ENCODE results near the gene SF1.

Gene SF1

DNA sequence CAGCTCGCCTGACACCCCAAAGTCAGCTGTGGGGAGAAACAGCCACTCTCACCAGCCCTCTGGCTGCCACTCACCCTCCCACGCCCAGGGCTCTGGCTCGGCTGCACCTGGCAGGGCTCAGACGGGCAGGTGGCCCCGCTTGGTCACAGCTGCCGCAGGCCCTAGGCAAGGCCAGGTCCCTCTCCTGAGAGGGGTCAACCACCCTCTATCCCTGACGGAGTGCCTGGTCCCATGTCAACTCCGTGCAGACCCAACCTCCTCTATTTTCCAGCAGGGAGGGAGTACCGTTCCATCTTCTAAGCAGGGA is 22.8 kb upstream of the SF1 start:
- no peak for DNase-seq

- DNase-seq = no peak
Observed at GRCh38 chr11:64800303-64801157, 22.2 kb upstream of the SF1 start.

GRCh38 chr11:64799623-64800302 is 21.4 kb upstream of the SF1 start:
- DNase-seq = no peak

GRCh38 chr11:64799256-64799622 is 20.9 kb upstream of the SF1 start:
- no peak for DNase-seq

DNA sequence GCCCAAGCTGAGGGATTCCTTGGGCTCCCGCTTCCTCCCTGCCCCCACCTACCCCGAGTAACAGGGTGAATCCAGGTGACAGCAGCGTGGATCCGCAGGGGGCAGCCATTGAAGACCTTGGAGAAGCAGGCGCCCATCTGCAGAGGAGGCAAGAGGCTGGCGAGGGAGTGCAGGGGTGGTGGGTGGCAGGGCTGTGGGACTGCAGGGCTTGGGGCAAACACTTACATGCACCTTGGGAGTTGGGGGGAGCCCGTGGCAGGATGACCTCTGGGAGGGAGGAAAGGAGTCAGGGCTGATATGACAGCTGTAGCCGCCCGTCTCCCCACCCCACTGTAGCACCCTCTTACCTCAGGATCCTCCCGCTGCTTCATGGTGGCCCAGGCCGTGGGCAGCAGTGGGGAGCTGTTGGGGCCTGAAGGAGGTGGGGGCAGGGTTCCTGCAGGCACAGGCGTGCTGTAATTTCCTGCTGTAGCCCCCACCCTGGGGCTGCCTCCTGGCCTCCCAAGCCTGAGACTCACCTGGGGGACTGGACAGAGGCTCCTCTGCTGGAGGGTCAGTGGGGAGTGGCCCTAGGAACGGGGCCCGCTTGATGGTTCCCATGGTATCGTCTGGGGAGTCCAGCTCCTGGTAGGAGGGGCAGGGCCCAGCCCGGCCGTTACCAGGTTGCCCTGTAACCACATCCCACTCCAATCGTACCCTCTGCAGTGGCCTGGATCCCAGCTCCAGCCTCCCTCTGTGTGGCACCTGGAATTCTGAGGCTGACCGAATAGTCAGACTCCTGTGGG is 18.6 kb upstream of the SF1 start:
- no peak for DNase-seq

DNA sequence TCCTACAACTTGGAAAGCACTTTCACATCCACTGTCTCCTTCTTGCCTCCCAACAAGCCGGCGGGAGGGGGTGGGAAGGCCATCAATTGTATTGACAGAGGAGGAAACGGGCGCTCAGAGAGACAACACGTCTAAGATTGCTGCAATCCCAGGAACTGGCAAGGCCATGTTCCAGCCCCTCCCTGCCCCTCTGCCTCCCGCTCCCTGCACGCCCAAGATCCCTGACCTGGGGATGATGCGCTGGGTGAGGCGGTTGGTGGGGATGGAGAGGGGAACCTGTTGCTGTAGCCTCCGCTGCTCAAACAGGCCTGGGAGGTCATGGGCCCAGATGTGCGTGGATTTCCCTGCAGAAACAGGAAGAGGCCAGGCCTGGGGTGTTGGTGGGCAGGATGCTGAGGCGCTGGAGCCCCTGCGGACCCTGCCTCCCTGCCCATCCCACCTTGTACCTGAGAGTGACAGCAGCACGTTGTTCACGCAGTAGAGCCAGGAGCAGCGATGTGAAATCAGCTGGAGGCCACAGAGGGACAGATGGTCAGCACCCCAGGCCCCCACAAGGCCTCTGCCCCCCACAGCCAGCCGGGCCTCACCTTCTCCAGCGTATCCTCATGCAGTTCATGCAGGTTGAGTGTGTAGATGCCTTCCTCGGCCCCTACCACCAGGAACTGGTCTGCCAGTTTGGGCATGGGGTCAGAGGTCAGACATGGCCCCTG is 17.9 kb upstream of the SF1 start:
- DNase-seq = no peak

- no peak for DNase-seq
Observed at GRCh38 chr11:64794526-64794925, 16.2 kb upstream of the SF1 start.

DNA sequence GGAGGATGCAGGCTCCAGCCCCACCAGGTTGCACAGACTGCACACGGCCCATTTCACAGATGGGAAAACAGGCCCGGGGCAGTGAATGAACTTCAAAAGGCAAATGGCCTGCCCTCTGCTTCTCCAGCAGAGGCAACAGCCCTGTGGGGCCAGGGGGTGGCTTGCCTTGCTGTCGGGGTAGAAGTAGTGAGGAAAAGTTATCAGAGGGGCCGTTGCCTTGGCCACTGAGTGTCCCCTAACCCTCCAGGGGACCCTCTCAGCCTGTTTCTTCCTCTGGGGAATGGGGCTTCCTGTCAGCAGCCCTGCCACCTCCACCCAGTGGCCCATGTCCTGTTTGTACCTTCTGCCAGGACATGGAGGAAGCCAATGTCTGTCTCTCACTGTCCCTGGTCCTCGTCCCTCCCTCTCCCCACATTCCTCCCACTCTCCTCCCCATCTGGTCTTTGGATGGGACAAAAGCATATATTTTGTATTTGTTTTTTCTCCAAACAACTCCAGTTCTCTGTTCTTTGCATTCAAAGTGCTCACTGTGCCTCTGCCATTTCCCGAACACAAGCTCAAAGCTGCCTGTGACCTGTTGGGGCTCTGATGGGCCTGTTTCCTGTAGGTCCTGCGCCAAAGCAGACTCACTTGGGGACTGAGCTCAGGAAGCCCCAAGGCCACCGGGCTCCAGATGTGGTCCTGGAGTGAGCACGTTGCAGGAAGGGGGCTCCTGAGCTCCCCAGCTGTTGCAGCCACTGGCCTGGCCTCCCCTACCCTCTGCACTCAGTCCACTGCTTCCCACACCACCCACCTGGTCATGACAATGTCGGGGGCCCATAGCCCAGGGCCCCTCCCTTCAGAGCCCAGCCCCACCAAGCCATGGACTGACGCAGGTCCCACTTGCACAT is 15.2 kb upstream of the SF1 start:
- no peak for DNase-seq

- DNase-seq = no peak
Observed at GRCh38 chr11:64792482-64792881, 14.1 kb upstream of the SF1 start.

GRCh38 chr11:64791781-64792291 is 13.5 kb upstream of the SF1 start:
- DNase-seq = no peak

DNA sequence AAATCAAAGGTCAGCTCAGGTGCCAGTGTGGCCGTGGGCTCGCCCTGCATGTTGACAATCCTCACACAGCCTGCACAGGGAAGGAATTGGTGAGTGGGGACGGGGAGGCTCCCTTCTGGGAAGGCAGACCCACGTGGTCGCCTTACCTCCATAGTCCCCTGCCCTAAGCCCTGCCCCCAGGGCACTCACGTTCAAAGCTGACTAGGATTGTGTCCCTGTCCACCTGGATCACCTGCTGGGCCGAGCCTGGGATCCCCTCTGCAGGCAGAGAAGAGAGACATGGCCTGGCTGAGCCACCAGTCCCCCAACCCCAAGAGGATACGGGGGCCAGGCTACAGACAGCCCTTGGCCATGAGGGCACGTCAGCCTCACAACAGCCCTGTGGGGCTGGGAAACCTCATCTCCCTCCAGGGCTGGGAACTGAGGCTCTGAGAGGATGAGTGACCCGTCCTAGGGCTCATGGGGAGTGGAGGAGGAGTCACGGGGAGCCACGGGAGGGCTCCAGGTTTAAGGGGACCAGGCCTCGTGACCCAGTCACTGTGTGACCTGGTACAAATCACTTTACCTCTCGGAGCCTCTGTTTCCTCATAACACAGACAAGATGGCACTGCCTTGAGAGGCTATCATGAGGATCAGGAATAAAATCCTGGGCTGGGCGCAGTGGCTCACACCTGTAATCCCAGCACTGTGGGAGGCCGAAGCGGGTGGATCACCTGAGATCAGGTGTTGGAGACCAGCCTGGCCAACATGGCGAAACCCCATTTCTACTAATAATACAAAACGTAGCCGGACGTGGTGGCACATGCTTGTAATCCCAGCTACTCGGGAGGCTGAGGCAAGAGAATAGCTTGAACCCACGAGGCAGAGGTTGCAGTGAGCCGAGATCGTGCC is 12.1 kb upstream of the SF1 start:
- DNase-seq = no peak

DNA sequence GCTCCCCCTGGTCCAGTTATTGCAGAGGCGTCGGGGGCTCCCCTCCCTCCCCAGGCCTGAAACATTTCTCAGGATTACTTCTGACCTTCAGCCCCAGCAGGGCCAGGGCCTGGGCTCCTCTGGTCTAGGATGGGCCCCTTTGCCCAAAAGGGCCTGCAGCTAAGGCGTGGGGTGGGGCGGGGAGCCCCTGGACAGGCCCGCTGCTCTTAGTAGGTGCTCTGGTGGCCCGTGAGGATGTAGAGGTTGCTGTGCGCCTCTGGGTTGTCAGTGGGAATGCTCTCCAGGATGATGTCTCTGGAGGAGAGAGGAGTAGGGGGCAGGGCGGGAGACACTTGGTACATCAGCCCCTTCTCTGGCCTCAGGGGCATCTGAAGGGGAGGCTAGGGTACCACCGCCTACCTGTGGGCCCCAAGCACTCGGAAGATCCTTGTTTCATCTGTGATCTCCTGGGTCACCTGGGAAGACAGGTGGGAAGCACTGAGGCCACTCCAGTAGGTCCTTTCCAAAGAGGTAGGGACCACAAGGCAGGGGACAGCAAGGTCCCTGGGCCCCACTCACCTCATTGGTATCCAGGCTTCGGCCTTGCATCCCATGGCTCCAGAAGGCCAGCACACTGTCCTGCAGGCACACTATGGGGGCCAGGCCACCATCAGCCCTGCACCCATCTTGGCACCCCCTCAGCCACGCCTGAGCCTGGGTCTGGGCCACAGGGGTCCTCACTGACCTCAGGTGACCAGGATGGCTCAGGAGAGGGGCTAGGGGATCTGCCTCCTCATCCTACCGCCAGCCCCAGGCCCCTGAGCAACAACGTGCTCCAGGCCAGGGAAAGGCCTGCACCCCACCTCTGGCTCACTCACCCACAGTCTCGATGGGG is 11.2 kb upstream of the SF1 start:
- DNase-seq = no peak

DNA sequence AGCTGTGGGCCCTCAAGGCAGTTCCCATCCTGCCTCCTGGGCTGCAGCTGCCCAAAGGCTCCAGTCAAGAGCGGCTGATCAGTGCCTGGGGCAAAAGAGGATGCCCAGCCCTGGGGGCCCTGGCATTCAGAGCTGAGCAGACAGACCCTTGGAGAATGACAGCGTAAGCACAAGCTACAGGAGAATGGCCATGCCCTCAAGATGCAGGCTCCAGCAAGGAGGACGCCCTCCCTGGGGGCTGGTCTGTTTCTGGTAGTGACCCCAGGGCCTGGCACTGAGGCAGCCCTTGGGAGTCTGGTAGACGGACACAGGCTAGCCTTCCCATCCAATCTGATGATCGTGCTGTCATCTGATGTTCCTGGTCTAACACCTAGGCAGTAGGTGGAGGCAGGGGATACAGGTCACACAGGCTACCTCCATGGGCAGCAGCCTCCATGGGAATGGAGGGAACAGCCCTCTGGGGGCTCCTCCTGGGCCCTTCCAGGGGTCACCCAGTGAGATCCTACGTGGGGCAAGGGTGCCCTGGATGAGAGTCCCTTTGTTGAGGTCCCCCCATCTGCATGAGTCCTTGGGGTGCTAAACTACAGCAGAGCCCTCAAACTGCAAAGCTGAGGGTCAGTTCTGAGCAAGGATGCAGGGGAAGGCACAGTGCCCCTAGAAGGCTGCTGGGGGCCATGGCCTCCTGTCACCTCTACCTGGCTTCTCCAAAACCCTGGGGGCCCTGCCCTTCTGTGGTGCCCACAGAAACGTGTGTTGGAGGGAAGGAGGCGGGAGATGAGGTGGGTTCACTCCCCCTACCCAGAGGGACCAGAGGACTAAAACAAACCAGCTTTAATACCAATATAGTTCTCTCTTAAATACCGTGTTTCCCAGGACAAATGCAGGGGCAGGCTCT is 10.2 kb upstream of the SF1 start:
- DNase-seq = no peak

DNA sequence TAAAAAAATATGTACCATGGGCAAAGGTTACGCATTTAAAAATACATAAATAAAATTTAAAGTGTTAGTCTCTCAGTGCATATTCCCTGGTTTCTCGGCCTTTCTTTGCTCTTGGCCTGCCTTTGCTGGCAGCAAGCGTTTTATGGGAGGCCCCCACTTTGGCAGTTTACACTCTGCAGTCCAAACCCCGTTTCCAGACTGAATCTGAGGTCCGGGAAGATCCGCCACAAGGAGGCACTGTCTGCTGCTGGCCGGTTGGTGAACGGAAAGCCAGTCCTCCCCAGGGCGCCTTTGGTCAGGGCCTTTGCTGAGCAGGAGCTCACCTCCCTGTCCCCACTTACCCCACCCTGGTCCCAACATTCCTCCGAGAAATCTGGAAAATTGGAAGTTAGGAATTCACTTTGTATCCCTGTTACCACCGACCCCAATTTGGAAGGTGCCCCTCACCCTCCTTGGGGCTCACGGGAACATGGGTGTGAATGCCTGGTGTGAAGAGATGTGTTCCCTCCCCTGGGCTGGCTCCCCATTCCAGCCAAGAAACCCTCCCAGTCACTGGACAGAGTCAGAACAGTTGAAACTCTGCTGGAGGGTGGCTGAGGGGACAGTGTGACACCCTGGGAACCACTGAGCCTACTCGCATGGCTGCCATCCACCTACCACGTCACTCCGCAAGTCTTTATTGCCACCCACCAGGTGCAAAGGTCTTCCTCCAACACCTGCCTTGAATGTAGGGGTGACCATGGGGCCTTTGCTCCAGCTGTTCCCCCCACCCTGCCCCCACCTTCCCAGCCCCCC is 9.4 kb upstream of the SF1 start:
- peak; percentile 77 for DNase-seq

DNA sequence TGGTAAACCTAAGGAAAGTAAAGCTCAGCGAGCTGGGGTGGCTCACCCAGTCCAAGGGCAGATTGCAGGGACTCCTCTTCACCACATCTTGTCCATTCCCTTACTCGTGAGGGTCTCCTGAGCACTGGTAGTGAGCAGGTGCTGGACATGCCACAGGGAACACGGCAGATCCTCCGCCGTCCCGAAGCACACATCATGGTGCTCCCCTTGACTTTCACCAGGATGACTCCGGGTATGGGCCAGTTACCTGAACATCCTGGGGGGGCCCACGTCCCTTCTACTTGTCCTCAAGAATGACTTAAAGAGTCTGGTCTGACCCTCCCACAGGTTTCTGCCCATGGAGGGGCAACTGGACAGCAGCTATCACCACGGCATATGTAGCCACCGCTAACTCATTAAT is 8.0 kb upstream of the SF1 start:
- no peak for DNase-seq

- no peak for DNase-seq
Observed at GRCh38 chr11:64784813-64785581, 6.7 kb upstream of the SF1 start.

DNA sequence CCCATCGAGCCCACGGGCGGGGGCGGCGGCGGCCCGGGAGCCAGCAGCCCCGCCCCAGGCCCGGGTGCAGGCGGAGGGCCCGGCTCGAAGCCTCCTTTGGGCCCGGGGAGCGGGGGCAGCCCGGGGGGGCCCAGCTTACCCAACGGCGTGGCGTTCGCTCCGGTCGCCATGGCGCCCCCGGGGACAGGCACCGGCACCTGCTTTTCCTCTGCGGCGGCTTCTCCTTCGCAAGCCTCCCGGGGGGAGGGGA is 194 bp downstream of the SF1 start:
- no peak for DNase-seq
